B cell (primary cell): ENCODE data around the gene TOLLIP.

ENCODE experiments used
- CTCF ChIP-seq: fragments of 200-600 bp; IDR thresholded peaks from one replicate; pipeline ENCODE4 v1.8.0; 2022; ENCODE audit warnings: antibody characterized with exemption, mild to moderate bottlenecking
- EZH2 ChIP-seq: IDR thresholded peaks from 2 replicates; pipeline ENCODE4 v1.6.1; 2012; ENCODE audit warnings: borderline replicate concordance, low read depth, mild to moderate bottlenecking, moderate library complexity, low read length; ENCODE audit not compliant: insufficient read depth, poor library complexity, severe bottlenecking

- TF ChIP-seq CTCF (peak; percentile 50), EZH2 (no peak)
Measured at GRCh38 chr11:1310772-1311468, 1.5 kb upstream of the TOLLIP start.
